Measurements from ENCODE around the gene C3orf22. TPM values are rescaled to one million over a fixed set of nuclear protein-coding genes. Genes with fewer than 3 reads are reported as not detected.

C3orf22 gene
- polyA plus RNA-seq, 3 donors: not detected

GRCh38 chr3:126540342-126540849, 18.3 kb downstream of the C3orf22 start:
- intact Hi-C loops (cut with micrococcal nuclease): loop anchor here in 1 of 2 donors (1.0 kb wide), 1 partner anchor 12 kb away; no protein-coding TSS in a partner anchor
- peak overlapping the region; percentile 19 for H3K9ac ChIP-seq (ENCODE audit: insufficient read depth, low read length, poor library complexity, severe bottlenecking)
- H3K4me3 ChIP-seq (replicated peaks in 1 of 3; ENCODE audit: low read depth in 2 of 3, low read length in 3 of 3): peak overlapping the region; percentile 0 to 65 (median 6)
- Mint-ChIP-seq H3K36me3 (peaks cover 20 to 51% of the 10 kb centered on the region in 2 donors), H3K9me3 (peaks cover 0 to 5% (median 0%) of the 10 kb centered on the region in 7 donors), H3K4me1 (peaks cover 35% of the 10 kb centered on the region), H3K4me3 (peak overlapping the region; percentile 75 to 89), H3K27ac (peak overlapping the region; percentile 77 to 92 (median 88)), H3K27me3 (ENCODE audit: low read depth in 3 of 3) (peaks cover 0 to 3% (median 2%) of the 10 kb centered on the region in 3 donors)
- H3K9me3 ChIP-seq (replicated peaks in 1 of 2; ENCODE audit: control insufficient read depth in 1 of 2, insufficient read depth in 1 of 2, low read length in 2 of 2): no peaks in the 10 kb centered on the region
- H3K27ac ChIP-seq (ENCODE audit: low read depth in 1 of 2, low read length in 2 of 2): peak overlapping the region; percentile 51 to 66
- H3K27me3 ChIP-seq (ENCODE audit: control insufficient read depth in 2 of 2, insufficient read depth in 2 of 2, low read length in 2 of 2): no peaks in the 10 kb centered on the region
- H4K20me1 ChIP-seq (ENCODE audit: insufficient read depth, low read length): no peaks in the 10 kb centered on the region
- TF ChIP-seq, protein P1, sequence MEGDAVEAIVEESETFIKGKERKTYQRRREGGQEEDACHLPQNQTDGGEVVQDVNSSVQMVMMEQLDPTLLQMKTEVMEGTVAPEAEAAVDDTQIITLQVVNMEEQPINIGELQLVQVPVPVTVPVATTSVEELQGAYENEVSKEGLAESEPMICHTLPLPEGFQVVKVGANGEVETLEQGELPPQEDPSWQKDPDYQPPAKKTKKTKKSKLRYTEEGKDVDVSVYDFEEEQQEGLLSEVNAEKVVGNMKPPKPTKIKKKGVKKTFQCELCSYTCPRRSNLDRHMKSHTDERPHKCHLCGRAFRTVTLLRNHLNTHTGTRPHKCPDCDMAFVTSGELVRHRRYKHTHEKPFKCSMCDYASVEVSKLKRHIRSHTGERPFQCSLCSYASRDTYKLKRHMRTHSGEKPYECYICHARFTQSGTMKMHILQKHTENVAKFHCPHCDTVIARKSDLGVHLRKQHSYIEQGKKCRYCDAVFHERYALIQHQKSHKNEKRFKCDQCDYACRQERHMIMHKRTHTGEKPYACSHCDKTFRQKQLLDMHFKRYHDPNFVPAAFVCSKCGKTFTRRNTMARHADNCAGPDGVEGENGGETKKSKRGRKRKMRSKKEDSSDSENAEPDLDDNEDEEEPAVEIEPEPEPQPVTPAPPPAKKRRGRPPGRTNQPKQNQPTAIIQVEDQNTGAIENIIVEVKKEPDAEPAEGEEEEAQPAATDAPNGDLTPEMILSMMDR (IDR thresholded peaks at IDR 0.05): no peak
- peak overlapping the region; percentile 62 for H3K4me2 ChIP-seq (replicated peaks; ENCODE audit: extremely low read depth, low read length, poor library complexity, severe bottlenecking)
- peak; percentile 67 to 78 (median 70) for DNase-seq
- peaks cover 11 to 36% of the 10 kb centered on the region in 2 donors for H3K36me3 ChIP-seq (replicated peaks in 1 of 2; ENCODE audit: control insufficient read depth in 1 of 2, insufficient read depth in 2 of 2, low read length in 2 of 2)
- peak overlapping the region; percentile 64 for H2AFZ ChIP-seq (ENCODE audit: insufficient read depth, low read depth, low read length, poor library complexity, severe bottlenecking)
- 17% methylated on average over 5 of the region's 9 CpGs for WGBS (ENCODE audit: insufficient coverage)
- no peaks in the 10 kb centered on the region for H3K79me2 ChIP-seq (ENCODE audit: insufficient read depth, low read length)
- H3K4me1 ChIP-seq (ENCODE audit: control insufficient read depth in 1 of 2, insufficient read depth in 2 of 2, low read length in 2 of 2): peaks cover 26 to 33% of the 10 kb centered on the region in 2 donors

- Histone ChIP-seq H3K4me3 (replicated peaks in 1 of 3; ENCODE audit: low read depth in 2 of 3, low read length in 3 of 3) (no peak overlapping the region), H3K9ac (ENCODE audit: insufficient read depth, low read length, poor library complexity, severe bottlenecking) (no peak overlapping the region), H4K20me1 (ENCODE audit: insufficient read depth, low read length) (no peaks in the 10 kb centered on the region), H2AFZ (ENCODE audit: insufficient read depth, low read depth, low read length, poor library complexity, severe bottlenecking) (peak overlapping the region; percentile 13), H3K4me1 (ENCODE audit: control insufficient read depth in 1 of 2, insufficient read depth in 2 of 2, low read length in 2 of 2) (peaks cover 20 to 27% of the 10 kb centered on the region in 2 donors), H3K27ac (ENCODE audit: low read depth in 1 of 2, low read length in 2 of 2) (peak overlapping the region; percentile 51 to 66), H3K79me2 (ENCODE audit: insufficient read depth, low read length) (peaks cover under 1% of the 10 kb centered on the region), H3K4me2 (replicated peaks; ENCODE audit: extremely low read depth, low read length, poor library complexity, severe bottlenecking) (peak overlapping the region; percentile 62), H3K36me3 (replicated peaks in 1 of 2; ENCODE audit: control insufficient read depth in 1 of 2, insufficient read depth in 2 of 2, low read length in 2 of 2) (peaks cover 11 to 43% of the 10 kb centered on the region in 2 donors), H3K27me3 (ENCODE audit: control insufficient read depth in 2 of 2, insufficient read depth in 2 of 2, low read length in 2 of 2) (no peaks in the 10 kb centered on the region), H3K9me3 (replicated peaks in 1 of 2; ENCODE audit: control insufficient read depth in 1 of 2, insufficient read depth in 1 of 2, low read length in 2 of 2) (no peaks in the 10 kb centered on the region)
- Mint-ChIP-seq H3K36me3 (peaks cover 25 to 58% of the 10 kb centered on the region in 2 donors), H3K27me3 (ENCODE audit: low read depth in 3 of 3) (peaks cover 0 to 3% (median 2%) of the 10 kb centered on the region in 3 donors), H3K4me1 (peaks cover 28% of the 10 kb centered on the region), H3K27ac (peak overlapping the region; percentile 77 to 92 (median 88)), H3K9me3 (peaks cover 0 to 5% (median 0%) of the 10 kb centered on the region in 7 donors), H3K4me3 (no peak overlapping the region)
- TF ChIP-seq, protein P1 (IDR thresholded peaks at IDR 0.05): no peak
- WGBS (ENCODE audit: insufficient coverage): 85% methylated on average over 8 of the region's 10 CpGs
- intact Hi-C loops (cut with micrococcal nuclease): loop anchor here in 1 of 2 donors (1.0 kb wide), 1 partner anchor 11 kb away; no protein-coding TSS in a partner anchor
- no peak for DNase-seq
These were observed 19.0 kb downstream of the C3orf22 start for GRCh38 chr3:126539558-126540250.
